ENCODE data around the gene SPAG6.

DNA sequence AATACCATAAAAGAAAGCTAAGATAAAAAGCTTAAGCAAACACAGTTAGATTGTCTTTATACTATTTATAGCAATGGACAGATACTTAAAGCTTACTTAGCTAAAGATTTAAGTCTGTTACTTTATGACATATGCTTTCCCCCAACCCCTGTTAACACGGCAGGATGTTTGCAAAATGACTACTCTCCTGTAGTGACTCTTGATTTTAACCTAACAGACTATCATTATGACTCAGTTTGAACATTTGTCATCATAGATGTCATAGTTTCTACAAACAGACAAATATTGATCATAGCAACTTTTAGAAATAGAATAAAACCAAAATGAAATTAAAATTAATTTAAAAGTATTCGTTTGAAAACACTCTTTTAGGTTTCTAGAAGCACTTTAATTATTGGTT, 36.9 kb upstream of the SPAG6 start:
- TF ChIP-seq, protein P1, sequence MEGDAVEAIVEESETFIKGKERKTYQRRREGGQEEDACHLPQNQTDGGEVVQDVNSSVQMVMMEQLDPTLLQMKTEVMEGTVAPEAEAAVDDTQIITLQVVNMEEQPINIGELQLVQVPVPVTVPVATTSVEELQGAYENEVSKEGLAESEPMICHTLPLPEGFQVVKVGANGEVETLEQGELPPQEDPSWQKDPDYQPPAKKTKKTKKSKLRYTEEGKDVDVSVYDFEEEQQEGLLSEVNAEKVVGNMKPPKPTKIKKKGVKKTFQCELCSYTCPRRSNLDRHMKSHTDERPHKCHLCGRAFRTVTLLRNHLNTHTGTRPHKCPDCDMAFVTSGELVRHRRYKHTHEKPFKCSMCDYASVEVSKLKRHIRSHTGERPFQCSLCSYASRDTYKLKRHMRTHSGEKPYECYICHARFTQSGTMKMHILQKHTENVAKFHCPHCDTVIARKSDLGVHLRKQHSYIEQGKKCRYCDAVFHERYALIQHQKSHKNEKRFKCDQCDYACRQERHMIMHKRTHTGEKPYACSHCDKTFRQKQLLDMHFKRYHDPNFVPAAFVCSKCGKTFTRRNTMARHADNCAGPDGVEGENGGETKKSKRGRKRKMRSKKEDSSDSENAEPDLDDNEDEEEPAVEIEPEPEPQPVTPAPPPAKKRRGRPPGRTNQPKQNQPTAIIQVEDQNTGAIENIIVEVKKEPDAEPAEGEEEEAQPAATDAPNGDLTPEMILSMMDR (IDR thresholded peaks at IDR 0.05; ENCODE audit: low read length) = no peak
- TF ChIP-seq EZH2 (optimal IDR thresholded peaks at IDR 0.05; ENCODE audit: low read depth, low read length) (no peak), EZH2phosphoT487 (IDR thresholded peaks at IDR 0.05; ENCODE audit: low read length) (no peak)
